DOHH2 (cell line): ENCODE measurements around the gene CD52.

Experiments used
- EZH2phosphoT487 ChIP-seq: fragments of 200-600 bp; sonication (generic); IDR thresholded peaks from 2 replicates; pipeline ENCODE4 v1.6.1; 2017; ENCODE audit warnings: borderline replicate concordance, mild to moderate bottlenecking, antibody characterized with exemption, low read length, moderate library complexity, mixed read lengths
- TF ChIP-seq, protein P1 (sequence below): fragments of 200-600 bp; sonication (generic); IDR thresholded peaks from one replicate; pipeline ENCODE4 v1.5.1; 2014; ENCODE audit warnings: antibody characterized with exemption, mild to moderate bottlenecking, low read depth, low read length; ENCODE audit not compliant: poor library complexity, severe bottlenecking

DNA sequence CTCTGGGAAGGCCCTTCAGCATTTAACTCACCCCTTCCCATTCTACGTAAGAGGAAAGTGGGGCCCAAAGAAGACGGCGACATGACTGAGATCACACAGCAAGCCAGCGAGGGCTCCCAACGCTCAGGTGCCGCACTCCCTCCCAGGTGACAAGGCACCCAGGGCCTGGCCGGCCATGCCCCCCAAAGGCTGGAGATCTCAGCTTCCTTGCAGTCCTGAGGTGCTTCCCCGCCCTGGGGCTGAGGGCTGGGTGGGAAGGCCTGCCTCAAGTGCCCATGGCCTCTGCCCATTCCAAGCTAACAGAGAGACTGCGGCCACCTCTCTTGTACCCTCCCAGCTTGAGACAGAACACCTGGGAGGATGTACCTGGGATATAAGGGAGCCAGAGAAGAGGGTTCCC lies 37.2 kb downstream of the CD52 start:
- TF ChIP-seq, protein P1, sequence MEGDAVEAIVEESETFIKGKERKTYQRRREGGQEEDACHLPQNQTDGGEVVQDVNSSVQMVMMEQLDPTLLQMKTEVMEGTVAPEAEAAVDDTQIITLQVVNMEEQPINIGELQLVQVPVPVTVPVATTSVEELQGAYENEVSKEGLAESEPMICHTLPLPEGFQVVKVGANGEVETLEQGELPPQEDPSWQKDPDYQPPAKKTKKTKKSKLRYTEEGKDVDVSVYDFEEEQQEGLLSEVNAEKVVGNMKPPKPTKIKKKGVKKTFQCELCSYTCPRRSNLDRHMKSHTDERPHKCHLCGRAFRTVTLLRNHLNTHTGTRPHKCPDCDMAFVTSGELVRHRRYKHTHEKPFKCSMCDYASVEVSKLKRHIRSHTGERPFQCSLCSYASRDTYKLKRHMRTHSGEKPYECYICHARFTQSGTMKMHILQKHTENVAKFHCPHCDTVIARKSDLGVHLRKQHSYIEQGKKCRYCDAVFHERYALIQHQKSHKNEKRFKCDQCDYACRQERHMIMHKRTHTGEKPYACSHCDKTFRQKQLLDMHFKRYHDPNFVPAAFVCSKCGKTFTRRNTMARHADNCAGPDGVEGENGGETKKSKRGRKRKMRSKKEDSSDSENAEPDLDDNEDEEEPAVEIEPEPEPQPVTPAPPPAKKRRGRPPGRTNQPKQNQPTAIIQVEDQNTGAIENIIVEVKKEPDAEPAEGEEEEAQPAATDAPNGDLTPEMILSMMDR: no peak
- TF ChIP-seq EZH2phosphoT487: no peak
